DOHH2 (cell line): ENCODE data around the gene B4GALNT1.

Experiments used
- H3F3A ChIP-seq: fragments of 200-600 bp; sonication (generic), shearing (Covaris generic); 2 replicates; pipeline ENCODE4 v1.6.0; 2016; ENCODE audit warnings: antibody characterized with exemption, mild to moderate bottlenecking; ENCODE audit not compliant: control insufficient read depth, insufficient read depth
- H3K27ac ChIP-seq: fragments of 200-600 bp; sonication (generic); 2 replicates; pipeline ENCODE4 v1.5.1; 2014; ENCODE audit warnings: low read depth, mild to moderate bottlenecking, low read length, moderate library complexity
- H3K27me3 ChIP-seq: fragments of 200-600 bp; sonication (generic); 2 replicates; pipeline ENCODE4 v1.6.1; 2014; ENCODE audit warnings: mild to moderate bottlenecking, low read length, mixed read lengths; ENCODE audit not compliant: control insufficient read depth
- H3K36me3 ChIP-seq: fragments of 200-600 bp; sonication (generic); 2 replicates; pipeline ENCODE4 v1.6.1; 2014; ENCODE audit warnings: mild to moderate bottlenecking, low read length, moderate library complexity, mixed read lengths; ENCODE audit not compliant: control insufficient read depth
- H3K4me1 ChIP-seq: fragments of 200-600 bp; sonication (generic); 2 replicates; pipeline ENCODE4 v1.6.1; 2014; ENCODE audit warnings: mild to moderate bottlenecking, low read length, mixed read lengths; ENCODE audit not compliant: control insufficient read depth
- H3K4me2 ChIP-seq: fragments of 200-600 bp; sonication (generic); 2 replicates; pipeline ENCODE4 v1.6.0; 2014; ENCODE audit warnings: mild to moderate bottlenecking, low read length, moderate library complexity
- H3K4me3 ChIP-seq: fragments of 200-600 bp; sonication (generic); 2 replicates; pipeline ENCODE4 v1.5.1; 2014; ENCODE audit warnings: mild to moderate bottlenecking, low read length, mixed read lengths
- H3K79me2 ChIP-seq: fragments of 200-600 bp; sonication (generic); 2 replicates; pipeline ENCODE4 v1.6.1; 2014; ENCODE audit warnings: mild to moderate bottlenecking, low read length, mixed read lengths; ENCODE audit not compliant: control insufficient read depth
- H3K9me2 ChIP-seq: fragments of 200-600 bp; sonication (generic); replicated peaks from 2 replicates; pipeline ENCODE4 v1.6.1; 2014; ENCODE audit warnings: mild to moderate bottlenecking, low read length, mixed read lengths; ENCODE audit not compliant: control insufficient read depth
- H3K9me3 ChIP-seq: fragments of 200-600 bp; sonication (generic); 2 replicates; pipeline ENCODE4 v1.6.1; 2014; ENCODE audit warnings: antibody characterized with exemption, low read length, mixed read lengths; ENCODE audit not compliant: control insufficient read depth, insufficient read depth
- H4K20me1 ChIP-seq: fragments of 200-600 bp; sonication (generic); 2 replicates; pipeline ENCODE4 v1.6.0; 2014; ENCODE audit warnings: low read depth, mild to moderate bottlenecking, antibody characterized with exemption, low read length, moderate library complexity; ENCODE audit not compliant: control insufficient read depth, insufficient read depth
- CTCF ChIP-seq: fragments of 200-600 bp; sonication (generic); IDR thresholded peaks from one replicate; pipeline ENCODE4 v1.5.1; 2014; ENCODE audit warnings: antibody characterized with exemption, mild to moderate bottlenecking, low read depth, low read length; ENCODE audit not compliant: poor library complexity, severe bottlenecking
- EZH2phosphoT487 ChIP-seq: fragments of 200-600 bp; sonication (generic); IDR thresholded peaks from 2 replicates; pipeline ENCODE4 v1.6.1; 2017; ENCODE audit warnings: borderline replicate concordance, mild to moderate bottlenecking, antibody characterized with exemption, low read length, moderate library complexity, mixed read lengths

The B4GALNT1 gene

GRCh38 chr12:57577981-57578758 is 54.8 kb downstream of the B4GALNT1 start:
- Histone ChIP-seq H3K4me1 (peaks cover 3% of the 10 kb centered on the region), H3K9me2 (no peaks in the 10 kb centered on the region), H3K27ac (no peak overlapping the region), H3F3A (no peaks in the 10 kb centered on the region), H3K36me3 (no peaks in the 10 kb centered on the region), H3K4me2 (no peak overlapping the region), H4K20me1 (no peaks in the 10 kb centered on the region), H3K4me3 (no peak overlapping the region), H3K27me3 (peaks cover 35% of the 10 kb centered on the region), H3K9me3 (no peaks in the 10 kb centered on the region), H3K79me2 (no peaks in the 10 kb centered on the region)
- TF ChIP-seq CTCF (no peak), EZH2phosphoT487 (no peak)

- H3K9me3 ChIP-seq = no peaks in the 10 kb centered on the region
- H4K20me1 ChIP-seq = no peaks in the 10 kb centered on the region
- peaks cover 27% of the 10 kb centered on the region for H3K27me3 ChIP-seq
- no peak overlapping the region for H3K27ac ChIP-seq
- no peaks in the 10 kb centered on the region for H3K9me2 ChIP-seq
- H3K4me1 ChIP-seq = no peaks in the 10 kb centered on the region
- no peaks in the 10 kb centered on the region for H3F3A ChIP-seq
- H3K4me3 ChIP-seq = no peak overlapping the region
- TF ChIP-seq CTCF (no peak), EZH2phosphoT487 (no peak)
- H3K79me2 ChIP-seq = no peaks in the 10 kb centered on the region
- H3K36me3 ChIP-seq = no peaks in the 10 kb centered on the region
- H3K4me2 ChIP-seq = no peak overlapping the region
Observed at GRCh38 chr12:57576613-57577160, 56.3 kb downstream of the B4GALNT1 start.
